ENCODE data around the gene C1orf74.
"Not testable (repeated sequence)": the region's sequence is repeated elsewhere in the genome, so short reads cannot be mapped to it uniquely, and the experiment has no call there.

C1orf74 gene

DNA sequence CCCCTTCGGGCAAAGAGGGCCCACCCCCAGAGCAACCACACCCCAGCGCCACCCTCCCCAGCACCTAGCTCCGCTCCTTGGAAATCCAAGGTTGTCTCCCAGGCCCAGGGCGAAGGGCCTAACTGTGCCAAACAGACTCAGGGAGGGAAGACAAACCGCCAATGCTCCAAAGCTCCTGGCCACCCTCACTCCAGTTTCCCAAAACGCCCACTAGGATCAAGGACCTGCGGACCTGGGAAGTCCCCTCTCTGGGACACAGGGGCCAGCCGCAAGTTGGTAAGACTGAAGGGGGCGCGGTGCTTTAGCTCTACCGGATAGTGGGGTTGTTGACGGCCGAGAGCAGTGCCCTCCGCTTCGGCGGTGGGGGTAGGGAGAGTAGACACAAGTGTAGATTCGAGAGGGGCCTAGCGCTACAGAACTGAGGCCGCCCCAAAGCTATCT, 21.0 kb upstream of the C1orf74 start:
- no peak for FAIRE-seq

DNA sequence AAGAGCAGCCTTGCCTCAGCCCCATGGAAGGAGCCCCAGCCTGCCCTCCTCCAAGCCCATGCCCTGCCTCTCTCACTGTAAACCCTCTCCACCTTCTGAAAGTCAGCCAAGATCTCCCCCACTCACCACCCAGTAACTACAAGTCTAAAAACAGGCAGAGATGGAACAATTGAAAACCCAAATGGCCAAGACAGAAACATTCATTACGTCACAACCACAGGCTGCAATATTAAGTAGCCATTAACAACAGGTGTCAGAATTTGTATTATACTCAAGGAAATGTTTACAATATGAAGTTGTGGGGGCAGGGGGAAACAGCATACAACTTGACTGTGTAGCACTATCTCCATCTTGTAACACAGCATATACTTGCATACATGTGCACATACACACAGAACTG, 19.2 kb upstream of the C1orf74 start:
- FAIRE-seq: no peak

DNA sequence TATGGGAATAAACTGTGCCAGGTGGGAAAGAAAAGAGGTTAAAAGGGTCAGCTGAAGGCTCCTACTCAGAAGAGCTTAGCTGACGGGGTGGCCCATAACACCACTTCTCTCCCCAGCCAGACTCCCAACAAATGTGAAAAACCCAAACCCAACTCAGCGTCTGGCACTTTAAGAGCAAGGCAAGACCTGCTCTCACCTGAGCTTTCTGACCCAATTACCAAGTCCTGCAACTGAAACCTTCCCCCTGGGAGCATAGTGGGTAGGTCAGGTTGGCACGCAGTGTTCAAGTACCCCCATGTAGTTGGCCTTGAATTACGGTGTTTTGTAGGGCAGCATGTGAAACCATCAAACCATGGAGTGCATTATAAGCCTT, 18.4 kb upstream of the C1orf74 start:
- FAIRE-seq: no peak

DNA sequence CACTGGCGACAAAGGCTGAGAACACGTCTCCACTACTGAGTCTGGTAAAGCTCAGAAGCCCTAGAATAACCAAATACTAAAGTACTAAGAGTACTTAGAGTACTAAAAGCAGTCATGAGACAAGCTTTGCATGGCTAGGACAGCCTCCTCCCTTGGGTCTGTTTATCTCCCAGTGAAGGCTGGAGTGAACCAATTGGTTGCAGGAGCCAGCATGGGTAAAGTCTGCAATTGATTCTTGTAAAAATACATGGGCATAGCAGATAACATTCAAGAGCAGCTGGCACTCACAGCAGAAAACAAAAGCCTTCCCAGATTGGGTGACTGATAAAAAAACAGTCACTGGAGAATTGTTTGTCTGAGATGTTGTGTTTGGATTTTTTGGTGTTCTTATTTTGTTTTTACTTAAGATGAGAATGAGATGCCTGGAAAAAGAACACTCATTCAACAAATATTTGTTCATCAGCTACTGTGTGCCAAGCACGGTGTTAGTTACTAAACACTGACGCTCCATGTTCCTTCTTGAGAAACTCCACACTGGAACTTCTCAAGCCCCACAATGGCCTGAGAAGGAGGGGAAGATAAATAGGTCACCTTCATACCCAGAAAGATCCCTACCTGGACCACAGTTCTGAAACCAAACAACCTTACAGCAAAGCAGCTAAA, 17.9 kb upstream of the C1orf74 start:
- no peak for FAIRE-seq

DNA sequence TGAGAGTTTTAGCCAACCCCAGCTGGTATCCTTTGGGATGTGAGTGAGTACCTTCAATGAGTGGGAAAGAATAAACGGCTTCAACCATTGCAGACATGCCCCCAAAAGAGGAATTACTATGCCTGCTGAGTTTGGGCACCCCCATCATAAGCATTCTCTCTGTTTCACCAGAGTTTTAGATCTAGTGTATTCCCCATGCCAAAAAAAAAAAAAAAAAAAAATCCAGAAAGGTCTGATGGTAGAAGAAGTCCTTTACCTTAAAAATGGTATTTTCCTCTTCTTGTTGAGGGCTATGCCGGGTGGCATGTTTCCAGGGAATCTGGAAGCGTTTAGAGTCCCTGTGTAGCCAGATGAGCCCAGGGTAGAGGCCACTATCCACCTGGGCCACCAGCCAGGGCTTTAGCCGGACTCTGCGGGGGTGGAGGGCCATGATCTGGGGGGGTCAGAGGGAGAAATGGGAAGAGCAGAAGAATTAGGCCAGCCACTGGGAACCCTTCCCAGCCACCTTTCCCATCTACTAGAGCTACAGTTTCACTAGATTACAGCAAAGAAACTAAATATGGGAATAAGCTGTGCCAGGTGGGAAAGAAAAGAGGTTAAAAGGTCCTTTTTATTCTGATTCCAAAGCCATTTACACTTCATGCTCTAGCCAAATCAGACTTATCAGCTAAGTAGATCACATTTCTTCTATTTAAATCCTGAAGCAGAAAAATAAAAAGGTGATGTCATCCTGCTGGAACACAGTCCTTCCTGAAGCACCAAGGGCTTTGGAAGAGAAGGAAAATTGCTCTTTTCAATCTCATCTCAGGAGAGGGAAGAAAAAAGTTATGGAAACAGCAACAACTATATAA, 16.9 kb upstream of the C1orf74 start:
- FAIRE-seq: no peak

DNA sequence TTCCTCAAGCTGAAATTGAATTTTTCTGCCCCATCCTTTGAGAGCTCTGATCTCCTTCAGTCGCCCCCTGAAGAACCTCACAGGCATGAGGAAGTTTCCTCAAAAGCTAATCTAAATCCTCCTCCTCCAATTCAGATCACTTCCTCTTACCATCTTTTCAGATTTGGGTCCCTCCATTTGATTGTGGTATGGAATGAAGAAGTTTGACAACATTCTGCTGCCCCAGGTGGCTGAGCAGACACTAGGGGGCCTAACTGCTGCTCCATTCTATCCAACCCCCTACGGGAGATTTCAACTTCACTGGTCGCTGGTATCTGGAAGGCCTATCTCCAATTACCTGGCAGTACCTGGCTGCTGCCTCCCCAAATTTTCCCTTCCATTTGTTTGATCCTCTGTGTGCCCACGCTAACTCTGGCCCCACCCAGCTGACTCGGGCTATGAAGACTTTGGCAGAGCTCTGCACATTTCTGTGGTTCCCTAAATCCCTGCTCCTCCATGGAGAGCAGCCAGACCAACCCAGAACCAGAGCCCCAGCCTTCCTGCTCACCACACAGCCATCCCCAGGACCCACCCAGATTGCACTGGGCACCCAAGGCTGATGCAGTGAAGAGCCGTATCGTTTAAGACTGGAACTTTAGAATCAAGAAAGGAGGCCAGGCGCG, 13.8 kb upstream of the C1orf74 start:
- no peak for FAIRE-seq

DNA sequence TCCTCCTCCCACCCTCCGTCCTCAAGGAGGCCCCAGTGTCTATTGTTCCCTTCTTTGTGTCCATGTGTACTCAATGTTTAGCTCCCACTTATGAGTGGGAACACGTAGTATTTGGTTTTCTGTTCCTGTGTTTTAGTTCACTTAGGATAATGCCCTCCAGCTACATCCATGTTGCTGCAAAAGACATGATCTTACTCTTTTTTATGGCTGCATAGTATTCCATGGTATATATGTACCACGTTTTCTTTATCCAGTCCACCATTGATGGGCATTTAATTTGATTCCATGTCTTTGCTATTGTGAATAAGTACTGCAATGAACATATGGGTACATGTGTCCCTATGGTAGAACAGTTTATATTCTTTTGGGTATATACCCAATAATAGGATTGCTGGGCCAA, 9.4 kb upstream of the C1orf74 start:
- not testable (repeated sequence) for FAIRE-seq

DNA sequence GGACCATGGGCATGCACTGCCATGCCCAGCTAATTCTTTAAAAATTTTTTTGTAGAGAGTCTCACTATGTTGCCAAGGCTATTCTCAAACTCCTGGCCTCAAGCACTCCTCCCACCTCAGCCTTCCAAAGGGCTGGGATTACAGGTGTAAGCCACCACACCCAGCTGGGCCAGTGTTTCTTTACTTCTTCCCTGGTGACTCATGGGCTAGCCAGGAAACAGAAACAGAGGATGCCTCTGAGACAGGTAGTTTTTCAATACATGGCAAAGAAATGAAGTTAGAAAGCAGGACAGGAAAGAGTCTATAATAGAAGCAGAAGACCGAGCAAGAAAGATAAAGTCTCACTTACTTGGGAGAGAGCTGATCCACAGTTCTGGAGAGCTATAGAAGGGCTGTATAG, 7.6 kb upstream of the C1orf74 start:
- FAIRE-seq: no peak

DNA sequence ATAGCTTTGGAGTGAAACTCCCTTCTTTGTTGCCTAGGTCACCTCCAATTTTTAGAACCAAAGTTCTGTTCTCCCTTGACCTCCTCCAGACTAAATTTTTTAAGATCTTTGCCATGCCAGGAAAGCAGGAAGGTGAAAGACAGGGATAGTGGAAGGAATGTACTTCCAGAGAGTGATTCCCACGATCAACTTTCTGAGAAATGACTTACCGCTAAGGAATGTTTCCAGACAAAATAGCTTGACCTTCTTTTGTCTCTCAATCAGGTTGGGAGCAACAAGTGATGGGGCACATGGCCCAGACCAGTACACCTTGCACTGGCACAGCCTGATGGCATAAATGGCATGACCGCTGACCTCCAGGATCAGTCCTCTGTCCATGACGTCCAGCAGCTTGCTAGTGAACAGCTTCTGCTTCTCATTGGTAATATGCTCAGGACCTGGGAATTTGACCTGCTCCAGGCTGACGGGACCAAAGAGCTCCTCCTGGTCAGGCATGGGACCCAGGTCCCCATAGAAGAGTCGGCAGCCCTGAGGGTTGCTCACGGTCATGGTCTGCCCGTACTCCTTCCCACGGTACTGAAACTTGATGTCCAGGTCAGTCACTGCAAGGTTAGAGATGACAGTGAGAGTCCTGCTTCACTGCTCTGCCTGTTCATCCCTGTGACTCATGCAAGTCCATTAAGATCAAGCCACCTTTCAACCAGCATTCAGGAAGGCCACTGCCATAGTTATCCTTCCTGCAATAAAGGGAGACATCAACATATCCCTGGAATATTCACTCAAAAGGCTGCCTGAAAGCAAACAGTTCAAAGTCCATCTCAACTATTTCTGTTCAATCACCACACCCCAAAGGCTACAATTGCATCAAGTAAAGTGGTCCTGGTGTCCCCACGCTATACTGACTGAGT, 6.2 kb upstream of the C1orf74 start:
- no peak for FAIRE-seq

DNA sequence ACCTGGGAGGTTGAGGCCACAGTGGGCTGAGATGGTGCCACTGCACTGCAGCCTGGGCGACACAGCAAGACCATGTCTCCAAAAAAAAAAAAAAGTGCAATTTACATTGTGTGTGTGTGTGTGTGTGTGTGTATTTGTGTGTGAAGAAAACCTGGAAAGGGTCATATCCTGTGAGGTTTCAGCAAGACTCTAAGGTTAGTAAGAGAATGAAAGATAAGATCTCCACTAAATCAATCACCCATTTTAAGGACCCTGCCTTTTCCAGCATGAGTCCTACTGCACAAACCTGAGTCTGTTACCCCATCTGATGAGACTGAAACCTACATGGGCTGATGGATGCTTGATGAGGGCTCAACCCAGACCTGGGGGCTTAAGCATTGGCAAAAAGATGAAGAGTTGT, 4.9 kb upstream of the C1orf74 start:
- FAIRE-seq: no peak

DNA sequence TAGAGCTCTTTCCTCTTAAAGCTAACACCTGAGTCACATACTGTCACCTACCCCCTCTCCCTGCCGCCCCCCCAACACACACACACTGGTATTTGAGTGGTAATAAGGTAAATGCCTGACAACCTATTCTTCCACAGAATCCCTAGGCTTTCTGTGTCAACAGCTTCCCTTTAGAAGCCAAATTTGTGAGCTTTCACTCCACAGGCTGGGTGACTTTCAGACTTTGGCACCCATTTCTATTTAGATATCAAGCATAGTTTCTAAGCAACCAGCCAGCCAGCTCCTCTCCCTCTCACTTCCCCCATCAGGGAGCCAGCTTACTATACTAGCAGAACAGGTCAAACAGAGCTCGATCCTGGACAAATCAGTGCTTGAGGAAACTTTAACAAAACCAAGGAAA, 3.2 kb upstream of the C1orf74 start:
- no peak for FAIRE-seq

DNA sequence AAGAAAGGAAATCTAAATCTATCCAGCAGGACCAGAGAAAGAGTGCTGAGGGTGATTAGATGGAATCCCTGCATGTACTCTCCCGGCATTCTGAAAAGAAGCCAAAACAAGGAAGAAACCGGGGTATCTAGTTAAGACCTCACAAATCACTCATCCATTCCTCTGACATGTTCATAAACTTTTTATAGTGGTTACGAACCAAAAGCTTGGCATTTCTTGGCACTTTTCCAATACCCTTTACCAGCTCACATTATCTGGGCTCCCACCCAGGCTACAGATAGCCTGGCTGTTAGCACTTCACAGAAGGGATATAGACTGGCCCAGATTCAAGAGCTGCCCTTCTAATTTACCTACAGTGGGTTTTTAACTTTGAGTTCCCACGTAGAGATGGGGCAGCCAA, 1.8 kb upstream of the C1orf74 start:
- no peak for FAIRE-seq

DNA sequence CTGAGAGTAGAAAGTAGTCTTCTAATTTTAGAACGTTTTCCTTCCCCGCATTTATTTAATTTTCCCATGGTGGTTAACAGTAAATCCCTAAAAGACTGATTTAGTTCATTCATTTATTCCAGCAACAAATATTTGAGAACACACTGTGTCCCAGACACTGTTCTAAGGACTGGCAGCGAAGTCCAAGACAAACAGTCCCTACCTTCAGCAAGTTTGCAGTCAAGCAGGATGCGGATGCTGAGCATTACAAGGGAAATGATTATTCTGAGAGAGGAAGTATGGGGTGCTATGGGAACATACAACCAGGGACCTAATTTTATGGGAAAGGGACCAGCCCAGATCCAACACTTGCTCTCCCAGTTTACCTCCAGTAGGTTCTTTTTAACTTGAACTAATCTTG, 1.2 kb upstream of the C1orf74 start:
- FAIRE-seq: no peak

DNA sequence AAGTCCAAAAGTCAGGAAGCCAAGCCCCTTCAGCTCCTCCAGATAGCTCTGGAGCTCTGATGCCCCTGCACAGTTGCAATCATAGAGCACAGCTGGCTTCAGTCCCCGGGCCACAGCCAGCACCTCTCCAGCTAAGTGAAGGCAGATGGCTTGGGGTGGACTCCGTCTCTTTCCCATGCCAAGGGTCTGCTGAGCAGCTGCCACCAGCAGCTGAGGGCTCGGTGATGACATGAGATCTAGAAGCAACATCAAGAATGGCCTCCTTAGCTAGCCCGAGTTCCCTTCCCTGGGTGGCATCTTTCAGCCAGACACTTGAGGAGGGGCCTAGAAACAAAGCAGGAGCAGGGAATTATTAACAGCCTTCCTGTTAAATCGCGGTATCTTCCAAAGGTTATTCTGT, 973 bp downstream of the C1orf74 start:
- FAIRE-seq: no peak

DNA sequence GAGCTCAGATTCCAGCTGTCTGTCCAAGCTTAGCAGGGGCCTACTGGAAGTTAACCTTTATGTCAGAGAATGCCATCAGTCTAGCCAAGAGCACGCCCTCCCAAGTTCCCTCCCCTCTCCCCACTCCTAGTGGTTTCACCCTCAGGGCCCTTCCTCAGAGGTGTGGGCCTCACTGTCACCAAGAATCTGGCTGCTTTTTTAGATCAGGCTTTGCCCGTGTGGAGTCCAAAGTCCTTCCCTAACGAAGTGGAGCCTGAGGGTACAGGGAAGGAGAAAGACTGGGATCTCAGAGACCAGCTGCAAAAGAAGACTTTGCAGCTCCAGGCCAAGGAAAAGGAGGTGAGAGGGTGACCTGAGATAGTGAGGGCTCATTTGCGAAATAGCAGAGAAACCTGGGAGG, 4.1 kb downstream of the C1orf74 start:
- FAIRE-seq: no peak

DNA sequence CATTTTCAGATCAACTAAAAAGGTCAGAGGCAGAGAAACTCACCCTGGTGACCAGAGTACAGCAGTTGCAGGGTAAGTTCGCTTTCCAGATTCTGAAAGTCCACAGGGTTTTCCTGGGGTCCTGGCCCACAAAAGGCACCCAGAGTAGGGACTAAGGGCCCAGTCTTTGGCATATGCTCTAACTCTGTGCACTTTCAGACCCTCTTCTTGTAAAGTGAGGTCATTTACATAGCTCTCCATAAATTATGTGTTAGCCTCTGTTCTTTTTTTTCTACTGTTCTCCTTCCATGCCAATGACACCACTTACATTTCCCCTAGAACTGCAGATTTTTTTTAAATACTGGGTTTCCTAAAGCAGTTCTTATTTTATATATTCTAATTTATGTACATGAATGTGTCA, 6.3 kb downstream of the C1orf74 start:
- FAIRE-seq: no peak

DNA sequence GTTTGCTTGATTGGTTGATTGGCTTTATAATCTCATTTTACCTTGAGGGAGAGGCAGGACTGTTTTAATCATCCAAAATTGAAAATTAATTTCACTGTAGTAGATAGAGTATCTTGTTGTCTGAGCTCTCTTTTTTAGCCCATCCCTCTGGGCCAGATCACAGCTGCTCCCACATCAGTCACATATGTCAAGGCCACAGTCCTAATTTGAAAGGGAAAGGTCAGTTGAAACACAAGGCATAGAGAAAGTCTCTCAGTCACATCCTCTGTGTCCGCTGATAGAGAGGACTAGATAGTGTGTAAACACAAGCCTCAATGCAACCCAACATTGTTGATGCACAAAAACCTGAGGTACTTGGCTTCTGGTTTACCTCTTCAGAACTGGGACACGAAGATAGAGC, 6.8 kb downstream of the C1orf74 start:
- no peak for FAIRE-seq

DNA sequence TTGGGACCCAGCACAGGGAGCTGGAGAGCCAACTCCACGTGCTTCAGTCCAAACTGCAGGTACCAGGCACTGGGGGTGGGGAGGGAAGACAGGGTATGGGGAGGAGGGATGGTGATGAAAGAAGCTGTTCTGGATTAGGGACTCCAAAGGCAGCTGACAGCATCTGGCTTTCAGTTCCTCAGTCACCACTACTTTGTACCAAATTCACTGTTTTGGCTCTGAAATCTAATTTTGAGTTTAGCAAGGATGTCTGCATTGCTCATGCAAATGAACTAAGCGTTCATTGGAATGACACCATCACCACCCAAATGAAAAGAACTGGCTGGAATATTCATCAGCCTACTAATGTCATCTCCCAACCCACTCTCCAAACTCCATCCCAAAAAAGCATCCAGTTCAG, 8.7 kb downstream of the C1orf74 start:
- no peak for FAIRE-seq

DNA sequence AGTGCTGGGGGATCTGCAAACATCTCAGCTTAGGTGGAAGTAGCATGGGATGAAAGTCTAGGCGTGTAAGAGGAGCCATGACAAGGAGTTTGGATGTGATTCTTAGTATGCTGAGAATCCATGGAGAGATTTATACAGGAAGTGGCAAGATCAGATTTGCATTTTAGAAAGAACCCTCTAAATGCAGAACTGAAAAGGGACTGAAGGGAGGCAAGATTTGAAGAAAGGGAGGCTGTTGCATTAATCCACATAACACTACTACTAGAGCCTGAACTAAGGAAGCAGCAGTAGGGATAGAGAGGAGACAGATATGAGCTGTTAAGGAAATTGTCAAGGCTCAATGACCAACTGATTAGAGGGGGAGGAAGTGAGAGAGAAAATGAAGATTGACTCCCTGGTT, 9.8 kb downstream of the C1orf74 start:
- FAIRE-seq: no peak

DNA sequence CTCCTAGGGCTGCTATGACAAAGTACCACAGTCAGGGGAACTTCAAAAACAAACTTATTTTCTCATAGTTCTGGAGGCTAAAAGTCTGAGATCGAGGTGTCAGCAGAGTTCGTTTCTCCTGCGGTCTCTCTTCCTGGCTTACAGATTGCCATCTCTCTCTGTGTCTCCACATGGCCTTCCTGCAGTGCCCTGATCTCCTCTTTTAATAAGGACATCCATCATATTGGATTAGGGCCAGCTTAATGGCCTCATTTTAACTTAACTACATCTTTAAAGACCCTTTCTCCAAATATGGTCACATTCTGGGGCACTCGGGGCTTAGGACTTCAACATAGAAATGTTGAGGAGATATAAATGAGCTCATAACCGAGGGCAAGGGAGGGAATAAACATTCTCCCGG, 12.2 kb downstream of the C1orf74 start:
- FAIRE-seq: no peak

DNA sequence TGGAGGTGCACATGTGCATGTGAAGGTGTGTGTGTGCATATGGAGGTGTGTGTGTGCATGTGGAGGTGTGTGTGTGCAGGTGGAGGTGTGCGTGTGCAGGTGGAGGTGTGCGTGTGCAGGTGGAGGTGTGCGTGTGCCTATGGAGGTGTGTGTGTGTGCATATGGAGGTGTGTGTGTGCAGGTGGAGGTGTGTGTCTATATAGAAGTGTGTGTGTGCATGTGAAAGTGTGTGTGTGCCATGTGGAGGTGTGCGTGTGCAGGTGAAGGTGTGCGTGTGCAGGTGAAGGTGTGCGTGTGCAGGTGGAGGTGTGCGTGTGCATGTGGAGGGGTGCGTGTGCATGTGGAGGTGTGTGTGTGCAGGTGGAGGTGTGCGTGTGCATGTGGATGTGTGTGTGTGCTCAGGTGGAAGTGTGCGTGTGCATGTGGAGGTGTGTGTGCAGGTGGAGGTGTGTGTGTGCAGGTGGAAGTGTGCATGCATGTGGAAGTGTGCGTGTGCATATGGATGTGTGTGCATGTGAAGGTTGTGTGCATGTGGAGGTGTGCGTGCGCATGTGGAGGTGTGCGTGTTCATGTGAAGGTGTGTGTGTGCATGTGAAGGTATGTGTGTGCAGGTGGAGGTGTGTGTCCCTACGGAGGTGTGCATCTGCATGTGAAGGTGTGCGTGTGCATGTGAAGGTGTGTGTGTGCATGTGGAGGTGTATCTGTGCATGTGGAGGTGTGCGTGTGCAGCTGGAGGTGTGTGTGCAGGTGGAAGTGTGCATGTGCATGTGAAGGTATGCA, 13.5 kb downstream of the C1orf74 start:
- FAIRE-seq: no peak

DNA sequence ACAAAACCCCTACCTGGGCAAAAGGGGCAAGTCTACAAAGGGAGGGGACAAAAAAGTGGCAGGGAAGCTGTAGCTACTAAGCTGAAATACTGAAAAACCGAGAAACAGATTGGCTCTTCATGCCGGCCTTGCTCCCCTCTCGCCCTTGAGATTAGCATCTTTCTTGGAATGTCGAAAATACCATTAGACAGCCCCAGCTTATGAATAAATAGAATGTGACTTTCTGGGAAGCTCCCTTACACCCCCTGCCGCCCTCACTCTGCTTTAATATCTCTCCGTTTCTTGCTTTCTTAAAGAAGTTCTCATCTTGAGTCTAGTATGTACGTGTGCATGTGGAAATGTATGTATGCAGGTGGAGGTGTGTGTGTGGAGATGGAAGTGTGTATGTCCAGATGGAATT, 14.4 kb downstream of the C1orf74 start:
- no peak for FAIRE-seq

Measured in TTC549 (cell line).